ENCODE data around the gene MAPK14.

Gene MAPK14

DNA sequence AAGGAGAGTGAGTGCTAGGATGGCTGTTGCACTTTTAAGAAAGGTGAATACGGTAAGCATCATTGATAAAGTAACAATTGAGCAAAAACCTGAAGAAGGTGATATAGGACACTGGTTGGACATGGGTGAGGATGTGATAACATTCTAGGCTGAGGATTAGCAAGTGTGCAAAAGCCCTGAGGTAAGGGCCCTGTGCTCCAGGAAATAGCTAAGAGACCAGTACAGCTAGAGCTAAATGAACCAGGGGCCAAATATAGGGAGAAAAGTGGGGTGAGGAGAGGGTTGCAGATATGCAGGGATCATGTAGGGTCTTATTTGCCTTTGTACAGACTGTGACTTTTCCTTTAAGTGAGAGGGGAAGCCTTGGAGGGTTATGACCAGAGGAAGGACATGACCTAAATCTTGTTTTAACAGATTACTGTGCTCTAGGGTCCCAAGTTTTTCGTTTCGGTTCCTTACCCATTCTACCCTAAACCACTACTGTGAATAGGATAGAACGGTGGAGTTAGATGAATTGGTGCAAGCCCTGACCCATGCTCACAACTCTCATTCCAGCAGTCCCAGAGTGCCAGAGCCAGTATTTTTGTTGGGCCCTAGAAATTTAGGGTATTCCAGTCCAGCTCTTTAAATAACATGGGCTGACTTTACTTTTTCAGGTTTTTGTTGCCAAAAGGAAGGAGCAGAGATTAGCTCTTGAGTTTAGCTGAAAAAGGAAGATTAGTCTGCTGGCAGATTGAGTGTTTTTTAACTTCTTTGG lies 10.7 kb downstream of the MAPK14 start:
- no peak for DNase-seq (ENCODE audit: low spot score)

DNA sequence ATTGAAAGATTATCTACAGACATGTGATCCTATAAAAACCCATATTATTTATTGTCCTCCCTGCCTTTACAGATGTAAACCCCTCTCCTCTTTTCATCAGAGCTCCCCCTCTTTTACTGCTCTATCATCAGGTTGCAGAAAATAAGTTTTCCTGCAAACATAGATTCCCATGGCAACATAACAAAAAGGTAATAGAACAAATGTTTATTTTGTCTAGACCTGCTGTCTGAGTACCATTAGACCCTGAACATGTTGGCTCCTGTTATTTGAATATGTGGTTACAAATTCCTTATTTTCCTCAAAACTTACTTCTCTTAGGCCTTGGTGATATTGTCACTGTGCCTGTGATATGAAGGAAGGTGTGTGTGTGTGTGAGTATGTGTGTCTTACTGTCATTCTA lies 11.5 kb downstream of the MAPK14 start:
- DNase-seq (ENCODE audit: low spot score) = no peak

DNA sequence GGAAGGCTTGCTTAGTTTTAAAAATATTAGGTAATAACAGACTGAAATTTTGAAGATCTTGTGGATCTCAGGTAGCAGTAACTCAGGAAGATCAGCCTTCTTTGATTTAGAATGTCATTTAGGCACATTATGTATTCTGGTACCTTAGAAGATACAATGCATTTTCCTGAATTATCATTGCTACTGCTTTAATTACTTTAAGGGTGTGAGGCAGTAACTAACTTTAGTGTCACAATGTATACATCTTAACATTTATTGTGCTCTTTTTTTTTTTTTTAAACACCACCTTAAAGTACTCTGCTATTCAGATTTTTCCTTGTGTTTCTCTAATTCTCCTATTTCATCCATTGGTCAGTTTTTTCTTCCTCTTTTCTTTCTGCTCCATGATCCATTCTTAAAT lies 13.3 kb downstream of the MAPK14 start:
- DNase-seq (ENCODE audit: low spot score) = no peak

DNA sequence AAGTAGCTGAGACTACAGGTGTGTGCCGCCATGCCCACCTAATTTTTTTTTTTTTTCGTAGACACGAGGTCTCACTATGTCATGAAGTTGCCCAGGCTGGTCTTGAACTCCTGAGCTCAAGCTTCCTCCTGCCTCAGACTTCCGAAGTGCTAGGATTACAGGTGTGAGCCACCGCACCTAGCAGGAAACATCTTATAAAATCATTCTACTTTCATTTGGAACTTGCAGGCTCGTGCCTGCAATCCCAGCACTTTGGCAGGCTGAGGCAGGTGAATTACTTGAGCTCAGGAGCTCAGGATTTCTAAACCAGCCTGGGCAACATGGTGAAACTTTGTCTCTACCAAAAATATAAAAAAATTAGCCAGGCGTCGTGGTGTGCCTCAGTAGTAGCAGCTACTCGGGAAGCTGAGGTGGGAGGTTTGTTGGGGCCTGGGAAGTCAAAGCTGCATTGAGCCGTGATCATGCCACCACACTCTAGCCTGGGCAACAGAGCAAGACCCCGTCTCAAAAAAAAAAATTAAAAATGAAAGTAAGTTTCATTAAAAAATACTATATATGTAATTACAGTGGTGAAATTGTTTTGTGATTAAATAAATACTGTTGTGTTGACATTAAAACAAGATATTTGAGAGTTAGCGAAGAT lies 15.1 kb downstream of the MAPK14 start:
- no peak for DNase-seq (ENCODE audit: low spot score)

DNA sequence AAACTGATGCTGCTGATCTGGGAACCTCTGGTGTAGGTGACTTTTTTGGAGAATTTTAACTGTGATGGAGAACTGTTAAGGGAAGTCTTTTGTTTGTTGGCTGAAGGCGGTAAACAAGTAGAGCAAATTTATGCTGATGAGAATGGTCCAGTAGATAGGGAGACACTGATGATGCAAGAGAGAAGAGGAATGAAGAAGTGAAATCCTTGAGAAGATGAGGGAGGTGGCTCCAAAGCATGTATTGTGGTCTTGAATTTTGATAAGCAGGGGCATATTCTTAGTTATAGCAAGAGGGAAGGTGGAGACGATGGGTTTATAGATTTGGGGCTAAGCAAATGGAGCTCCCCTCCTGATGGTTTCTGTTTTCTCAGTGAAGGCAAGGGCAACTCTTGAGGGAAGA lies 22.0 kb downstream of the MAPK14 start:
- DNase-seq (ENCODE audit: low spot score) = no peak

DNA sequence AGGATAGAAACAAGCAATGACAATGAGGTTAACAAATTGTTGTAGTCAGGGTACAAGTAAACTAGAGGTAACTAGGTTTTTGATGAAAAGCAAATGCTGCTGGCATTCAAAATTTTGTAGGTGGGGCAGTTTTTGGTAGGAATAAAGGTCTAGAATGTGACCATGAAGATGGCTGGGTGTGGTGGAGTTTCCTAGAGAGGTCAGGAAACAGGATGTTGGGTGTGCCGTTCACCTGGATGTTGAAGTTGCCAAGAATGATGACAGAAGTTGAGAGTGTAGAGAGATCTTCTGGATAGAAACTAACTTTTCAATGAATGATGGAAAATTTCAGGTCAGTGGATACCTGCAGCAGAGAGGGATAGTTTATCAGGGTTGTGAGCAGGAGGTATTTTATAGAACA lies 22.7 kb downstream of the MAPK14 start:
- DNase-seq (ENCODE audit: low spot score) = no peak

DNA sequence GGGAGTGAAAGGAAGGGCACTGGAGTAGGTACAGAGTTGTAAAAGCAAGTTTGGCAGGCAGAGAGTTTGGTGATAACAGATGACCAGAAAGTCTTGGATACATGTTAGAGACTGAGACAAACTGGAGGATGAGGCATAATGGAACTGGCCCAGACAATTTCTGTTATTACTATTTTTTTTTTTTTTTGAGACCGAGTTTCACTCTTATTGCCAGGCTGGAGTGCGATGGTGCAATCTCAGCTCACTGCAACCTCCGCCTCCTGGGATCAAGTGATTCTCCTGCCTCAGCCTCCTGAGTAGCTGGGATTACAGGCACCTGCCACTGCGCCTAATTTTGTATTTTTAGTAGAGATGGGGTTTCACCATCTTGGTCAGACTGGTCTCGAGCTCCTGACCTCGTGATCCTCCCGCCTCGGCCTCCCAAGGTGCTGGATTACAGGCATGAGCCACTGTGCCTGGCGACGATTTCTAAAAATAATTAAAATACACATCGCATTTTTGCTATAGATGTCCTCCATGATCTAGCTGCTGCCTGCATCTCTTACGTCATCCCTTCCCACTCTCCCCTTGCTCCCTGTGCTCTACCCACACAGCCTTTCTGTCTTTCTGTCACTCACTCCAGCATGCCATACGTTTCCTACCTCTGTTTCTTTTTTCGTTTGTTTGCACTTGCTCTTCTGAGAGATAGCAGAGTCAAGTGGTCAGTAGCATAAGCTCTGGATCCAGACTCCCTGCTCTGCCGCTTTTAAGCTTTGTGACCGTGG lies 23.5 kb downstream of the MAPK14 start:
- no peak for DNase-seq (ENCODE audit: low spot score)

DNA sequence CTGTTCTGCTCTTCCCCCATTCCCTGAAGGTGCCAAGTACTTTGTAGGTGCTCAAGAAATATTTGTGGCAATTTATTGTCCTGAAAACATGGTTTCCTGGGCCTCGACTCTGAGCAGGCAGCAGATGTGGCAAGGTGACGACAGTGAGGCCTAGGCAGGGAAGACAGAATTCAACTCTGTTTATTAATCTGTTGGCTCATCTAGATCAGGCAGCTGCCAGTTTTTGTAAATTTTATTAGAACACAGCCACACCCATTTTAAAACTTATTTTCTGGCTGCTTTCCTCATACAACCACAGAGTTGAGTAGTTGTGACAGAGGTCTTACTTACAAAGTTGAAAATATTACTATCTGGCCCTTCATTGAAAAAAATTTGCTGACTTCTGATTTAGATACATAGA lies 24.5 kb downstream of the MAPK14 start:
- DNase-seq (ENCODE audit: low spot score) = no peak

DNA sequence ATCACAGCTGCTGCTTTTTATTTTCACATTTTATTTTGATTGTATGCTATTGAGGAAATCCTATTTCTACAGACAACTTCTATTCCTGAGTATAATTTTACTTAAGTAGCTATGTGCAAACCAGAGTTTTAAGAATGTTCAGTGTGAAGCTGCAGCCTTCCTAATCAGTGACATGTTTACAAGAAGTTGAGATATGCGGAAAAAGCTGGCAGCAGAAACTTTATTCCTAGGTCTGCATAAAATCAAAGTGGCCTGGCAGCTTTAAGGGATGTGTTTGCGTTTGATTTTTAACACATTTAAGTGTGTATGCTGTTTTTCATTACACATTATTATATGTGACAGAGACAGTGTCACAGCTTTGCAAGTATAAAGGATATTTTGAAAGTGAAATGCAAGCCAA lies 26.3 kb downstream of the MAPK14 start:
- DNase-seq (ENCODE audit: low spot score) = no peak

DNA sequence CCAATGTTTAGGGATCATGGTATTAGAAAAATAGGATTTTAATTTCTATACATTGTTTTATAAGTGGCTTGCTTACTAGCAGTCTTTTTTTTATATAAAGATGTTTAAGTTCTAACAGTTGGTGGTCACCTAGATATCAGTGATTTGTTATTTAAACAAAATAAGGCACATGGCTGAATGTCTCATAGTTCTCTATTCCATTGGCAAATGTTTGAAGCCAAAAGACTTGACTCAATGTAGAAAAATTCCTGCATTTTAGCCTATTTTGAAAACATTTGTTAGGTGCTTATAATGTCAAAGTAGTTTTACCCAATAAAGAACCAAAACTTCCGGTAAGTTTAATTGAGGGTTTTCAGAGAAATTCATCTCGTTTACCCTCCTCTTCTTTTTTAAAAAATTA lies 26.8 kb downstream of the MAPK14 start:
- DNase-seq (ENCODE audit: low spot score) = no peak

DNA sequence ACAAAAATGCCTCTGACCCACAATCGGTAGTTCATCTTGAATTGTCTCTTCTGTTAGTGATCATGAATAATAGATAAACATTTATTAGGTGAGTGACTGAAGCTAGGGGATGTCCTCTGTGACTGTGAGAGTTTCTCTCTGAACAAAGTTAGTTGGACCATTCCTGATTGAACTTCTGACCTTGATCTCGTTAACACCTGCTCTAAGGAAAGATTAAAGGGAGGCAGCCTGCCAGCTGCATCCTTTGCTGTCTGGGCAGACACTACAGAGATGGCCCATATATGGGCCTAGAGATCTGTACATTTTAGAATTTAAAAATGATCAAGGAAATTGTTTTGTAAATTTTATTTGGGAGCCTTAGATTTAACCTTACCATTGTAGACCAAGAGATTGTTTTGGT lies 27.3 kb downstream of the MAPK14 start:
- DNase-seq (ENCODE audit: low spot score) = no peak

DNA sequence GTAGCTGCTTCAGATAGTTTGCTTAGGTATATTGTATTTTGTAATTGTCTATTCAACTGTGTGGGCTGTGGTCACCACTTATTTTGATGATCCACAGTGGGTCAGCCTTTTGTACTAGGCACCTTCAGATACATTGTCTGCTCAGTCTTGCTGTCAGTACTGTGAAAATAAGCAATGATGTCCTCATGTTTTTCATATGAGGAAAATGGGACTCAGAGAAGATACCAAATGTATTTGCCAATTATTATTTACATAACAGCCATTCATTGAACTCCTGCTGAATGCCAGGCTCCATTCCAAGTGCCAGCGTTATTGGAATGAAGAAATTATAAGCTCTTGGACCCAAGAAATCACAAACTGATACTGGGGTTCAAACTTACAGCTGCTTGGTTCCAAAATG lies 28.6 kb downstream of the MAPK14 start:
- DNase-seq (ENCODE audit: low spot score) = no peak

DNA sequence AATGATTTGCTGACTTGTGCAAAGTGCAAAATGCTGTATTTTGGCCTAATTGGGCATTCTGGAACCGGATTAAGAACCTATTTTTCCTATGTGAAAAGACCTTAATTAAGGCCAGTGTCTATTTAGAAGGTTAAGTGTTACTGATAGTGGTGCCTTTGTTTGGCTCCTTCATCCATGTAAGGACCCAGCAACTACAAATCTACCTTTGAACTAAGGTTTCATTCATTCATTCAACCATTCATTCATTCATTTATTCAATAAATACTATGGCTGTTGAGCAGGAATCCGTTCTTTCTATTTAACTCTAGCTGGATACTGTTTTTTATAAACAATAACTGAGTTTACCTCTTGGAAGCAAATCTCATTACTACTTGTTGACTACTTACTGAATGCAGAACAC lies 33.6 kb downstream of the MAPK14 start:
- DNase-seq (ENCODE audit: low spot score) = no peak

DNA sequence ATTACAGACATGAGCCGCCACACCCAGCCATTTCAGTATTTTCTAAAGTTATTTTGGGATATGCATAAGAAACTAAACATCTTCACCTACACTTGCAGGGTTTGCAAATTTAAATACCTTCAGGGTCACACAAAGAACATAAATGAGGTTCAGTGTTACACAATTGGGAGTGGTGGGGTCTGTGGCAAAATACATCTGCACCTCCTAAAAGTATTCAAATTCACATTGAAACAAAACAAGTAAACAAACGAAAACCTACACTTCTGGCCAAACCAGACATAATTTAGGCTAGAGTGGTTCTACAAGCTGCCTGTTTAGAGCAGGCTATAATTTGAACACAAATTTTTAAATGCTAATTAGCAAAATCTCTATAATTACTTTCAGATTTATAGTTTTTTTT lies 34.6 kb downstream of the MAPK14 start:
- DNase-seq (ENCODE audit: low spot score) = no peak

DNA sequence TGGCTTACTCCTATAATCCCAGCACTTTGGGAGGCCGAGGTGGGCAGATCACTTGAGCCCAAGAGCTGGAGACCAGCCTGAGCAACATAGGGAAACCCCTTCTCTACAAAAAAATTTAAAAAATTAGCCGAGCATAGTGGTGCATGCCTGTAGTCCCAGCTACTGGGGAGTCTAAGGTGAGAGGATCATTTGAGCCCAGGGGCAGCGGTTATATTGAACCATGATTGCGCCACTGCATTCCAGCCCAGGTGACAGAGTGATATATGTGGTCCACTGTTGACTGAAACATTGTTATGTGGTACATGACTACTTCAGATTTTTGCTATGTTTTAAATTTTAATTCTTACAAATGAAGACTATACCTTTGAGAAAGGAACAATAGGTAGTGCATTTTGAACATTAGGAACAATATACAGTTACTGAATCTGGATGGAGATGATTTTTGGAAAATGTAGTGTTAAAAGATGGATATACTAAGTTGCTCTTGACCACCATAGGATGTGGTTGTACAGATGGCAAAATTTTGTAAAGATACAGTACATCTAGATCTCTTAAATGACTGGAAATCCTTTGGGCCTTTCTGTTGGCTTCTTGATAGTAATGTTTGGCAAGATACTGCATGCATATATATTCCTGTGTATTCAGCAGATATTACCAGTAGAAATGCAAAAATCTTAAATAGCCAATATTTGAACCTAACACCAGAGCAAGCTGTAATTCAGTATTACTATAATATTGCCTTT lies 35.9 kb downstream of the MAPK14 start:
- no peak for DNase-seq (ENCODE audit: low spot score)

DNA sequence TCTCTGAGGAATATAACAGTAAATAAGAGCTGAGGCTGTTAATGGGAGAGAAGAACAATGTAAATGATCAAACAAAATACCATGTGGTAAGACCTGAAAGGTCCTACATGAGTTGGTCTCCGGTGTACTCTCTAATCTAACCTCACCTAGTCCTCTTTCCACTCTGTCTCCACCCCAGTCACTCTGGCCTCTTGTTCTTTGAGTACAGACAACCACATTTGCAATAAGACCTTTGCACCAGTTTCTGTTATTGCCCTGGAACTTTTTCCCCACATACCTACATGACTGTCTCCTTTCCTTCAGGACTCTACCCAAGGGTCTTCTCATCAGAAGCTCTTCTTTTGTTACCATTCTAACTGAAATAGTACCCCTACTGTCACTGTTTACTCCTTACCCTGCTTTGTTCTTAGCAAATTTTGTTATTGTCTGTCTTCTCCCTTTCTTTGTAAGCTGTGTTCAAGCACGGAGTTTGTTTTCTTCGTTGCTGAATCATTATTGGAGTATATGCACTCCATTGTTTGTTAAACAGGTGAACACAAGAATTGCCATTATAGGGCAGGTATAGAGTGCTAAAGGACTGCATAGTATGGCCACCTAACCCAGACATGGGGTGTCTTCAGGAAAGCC lies 37.3 kb downstream of the MAPK14 start:
- no peak for DNase-seq (ENCODE audit: low spot score)

DNA sequence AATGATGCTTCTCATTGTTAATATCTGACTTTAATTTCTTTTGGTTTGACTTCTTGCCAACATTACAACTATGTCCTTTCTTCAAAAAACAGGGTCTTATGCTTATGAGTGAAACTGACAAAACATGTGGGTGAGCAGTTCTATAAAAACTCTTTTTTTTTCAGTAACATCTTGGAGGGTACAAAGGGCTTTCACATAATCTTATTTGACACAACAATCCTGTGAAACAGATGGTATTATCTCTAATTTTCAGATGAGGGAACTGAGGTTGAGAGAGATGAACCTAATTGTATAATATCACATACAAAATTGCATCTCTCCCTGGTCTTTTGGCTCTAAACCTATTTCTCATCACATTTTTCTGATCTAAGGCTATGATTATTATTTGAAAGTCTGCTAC lies 38.3 kb downstream of the MAPK14 start:
- no peak for DNase-seq (ENCODE audit: low spot score)

DNA sequence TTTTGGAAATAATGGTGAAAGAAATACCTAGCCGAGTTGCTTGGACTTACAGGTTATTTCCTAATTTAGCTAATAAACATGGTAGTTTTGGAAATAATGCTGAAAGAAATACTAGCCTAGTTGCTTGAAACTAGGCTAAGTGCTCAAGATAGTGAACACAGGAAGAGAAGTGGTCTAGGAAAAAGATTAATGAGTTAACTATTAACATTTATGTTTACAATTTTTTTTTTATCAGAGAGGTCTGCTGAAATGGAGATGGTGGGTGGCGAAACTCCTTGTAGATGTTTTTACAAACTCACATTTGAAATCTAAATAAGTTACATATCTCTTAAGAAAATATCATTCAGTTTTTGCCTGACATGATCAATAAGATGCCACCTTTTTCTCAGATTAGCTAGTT lies 39.2 kb downstream of the MAPK14 start:
- DNase-seq (ENCODE audit: low spot score) = no peak

DNA sequence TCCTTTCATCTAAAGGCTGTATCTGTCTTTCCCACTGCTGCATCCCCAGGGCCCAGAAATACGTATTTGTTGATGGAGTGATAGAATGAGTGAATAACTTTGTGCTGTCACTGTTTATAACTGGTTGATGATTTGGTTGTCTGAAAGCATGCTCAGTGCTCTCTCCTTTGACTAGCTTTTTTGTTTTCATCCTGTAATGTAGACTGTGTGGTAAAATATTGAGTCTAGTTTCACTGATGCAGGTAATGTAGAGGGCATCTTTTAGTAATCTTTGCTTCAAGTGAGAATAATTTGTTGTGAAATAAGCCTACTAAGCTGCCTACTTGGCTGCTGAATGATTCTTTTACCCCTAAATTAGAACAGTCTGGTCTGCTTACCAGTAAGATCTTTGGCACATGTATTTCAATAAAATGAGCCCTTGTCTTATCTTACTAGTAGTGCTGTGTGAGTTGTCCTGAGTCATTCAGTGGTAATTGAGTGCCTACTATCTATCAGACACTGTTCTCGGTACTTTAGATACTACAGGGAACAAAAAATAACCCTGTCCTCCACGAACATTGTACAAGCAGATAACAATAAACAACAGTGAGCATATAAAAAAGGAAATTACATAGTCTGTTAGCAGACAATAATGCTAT lies 39.9 kb downstream of the MAPK14 start:
- no peak for DNase-seq (ENCODE audit: low spot score)

DNA sequence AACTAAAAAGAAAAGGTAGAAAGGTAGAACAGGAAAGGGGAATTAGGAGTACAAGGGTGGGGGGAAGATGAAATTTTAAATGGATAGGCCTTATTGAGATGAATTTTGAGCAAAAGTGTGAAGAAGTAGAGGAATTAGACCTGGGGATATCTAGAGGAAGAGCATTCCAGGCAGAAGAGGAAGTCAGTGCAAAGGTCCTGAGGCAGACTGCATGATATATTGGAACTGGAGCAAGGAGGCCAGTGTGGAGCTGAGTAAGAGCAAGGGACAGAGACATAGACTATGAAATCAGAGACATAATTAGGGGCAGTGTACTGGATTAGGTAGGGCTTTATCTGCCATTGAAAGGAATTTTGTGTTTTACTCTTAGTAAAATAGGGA lies 40.4 kb downstream of the MAPK14 start:
- no peak for DNase-seq (ENCODE audit: low spot score)

DNA sequence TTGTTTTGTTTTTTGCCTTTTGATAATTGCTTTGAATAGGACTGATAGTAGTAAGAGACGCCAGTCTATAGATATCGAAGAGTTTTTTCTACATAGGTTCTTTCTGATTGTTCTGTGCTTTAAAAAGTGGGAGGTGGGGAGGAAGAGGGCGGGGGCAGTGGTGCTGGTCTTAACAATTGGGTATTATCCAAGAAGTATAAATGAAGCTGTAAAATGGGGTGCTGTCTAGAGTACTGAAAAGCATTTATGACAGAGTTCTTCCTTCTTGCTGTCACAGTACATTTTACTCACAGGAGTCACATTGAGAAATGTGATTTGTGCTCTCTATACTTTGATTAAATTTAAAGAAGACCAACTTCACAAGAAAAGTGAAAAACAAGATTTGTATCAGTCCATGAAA lies 41.0 kb downstream of the MAPK14 start:
- DNase-seq (ENCODE audit: low spot score) = no peak

DNA sequence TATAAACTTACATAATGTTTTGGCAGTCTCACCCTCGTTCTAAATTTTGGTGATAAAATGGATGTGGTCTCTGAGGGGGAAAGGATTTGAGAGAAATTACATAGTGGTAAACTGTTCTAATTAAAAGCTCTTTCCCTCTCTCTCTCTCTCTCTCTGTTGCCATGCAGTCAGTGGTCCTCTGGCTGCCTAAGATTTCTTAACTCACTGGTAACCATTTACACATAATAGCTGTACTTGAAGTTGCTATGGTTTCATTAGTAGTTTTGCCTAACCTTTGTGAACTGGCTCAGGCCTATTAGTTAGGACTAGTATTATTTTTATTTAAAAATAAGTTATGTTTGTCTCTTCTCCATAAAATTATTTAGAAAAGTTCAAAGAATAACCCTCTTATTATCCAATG lies 42.0 kb downstream of the MAPK14 start:
- no peak for DNase-seq (ENCODE audit: low spot score)

Measured in HuH-7.5 (cell line).